Mucosa of rectum (tissue), 2 donors: Measurements from ENCODE around the gene SLC38A6.

Experiments used
- H3K27ac ChIP-seq, 2 donors: one replicate each; pipeline ENCODE4 v1.7.0; 2013; ENCODE audit warnings: inconsistent platforms in 2 of 2, low read depth in 2 of 2, low read length in 2 of 2
- H3K27me3 ChIP-seq, 2 donors: one replicate each; pipeline ENCODE4 v1.7.0; 2013; ENCODE audit warnings: low read length in 2 of 2; ENCODE audit not compliant: control insufficient read depth in 2 of 2, insufficient read depth in 2 of 2
- H3K36me3 ChIP-seq, 2 donors: one replicate each; pipeline ENCODE4 v1.7.0; 2013; ENCODE audit warnings: low read length in 2 of 2; ENCODE audit not compliant: control insufficient read depth in 2 of 2, insufficient read depth in 2 of 2
- H3K4me1 ChIP-seq, 2 donors: one replicate each; pipeline ENCODE4 v1.7.0; 2013; ENCODE audit warnings: low read length in 2 of 2, mild to moderate bottlenecking in 1 of 2; ENCODE audit not compliant: control insufficient read depth in 2 of 2, insufficient read depth in 2 of 2
- H3K4me3 ChIP-seq, 2 donors: one replicate each; pipeline ENCODE4 v1.7.0; 2013; ENCODE audit warnings: low read length in 2 of 2
- H3K9ac ChIP-seq, 2 donors: one replicate each; pipeline ENCODE4 v1.7.0; 2013; ENCODE audit warnings: low read length in 2 of 2, low read depth in 1 of 2, mild to moderate bottlenecking in 1 of 2
- H3K9me3 ChIP-seq, 2 donors: one replicate each; pipeline ENCODE4 v1.7.0; 2013; ENCODE audit warnings: low read length in 2 of 2; ENCODE audit not compliant: control insufficient read depth in 2 of 2
- donor health status: healthy.
- donor health status: Normal muscosa, but diverticular disease.

The SLC38A6 gene

GRCh38 chr14:61099216-61099835 lies 118.3 kb downstream of the SLC38A6 start:
- H3K4me3 ChIP-seq: no peak overlapping the region
- no peak overlapping the region for H3K9ac ChIP-seq
- peaks cover 4 to 9% of the 10 kb centered on the region in 2 donors for H3K4me1 ChIP-seq
- no peaks in the 10 kb centered on the region for H3K9me3 ChIP-seq
- no peaks in the 10 kb centered on the region for H3K36me3 ChIP-seq
- no peaks in the 10 kb centered on the region for H3K27me3 ChIP-seq
- no peak overlapping the region for H3K27ac ChIP-seq

- peaks cover 4 to 9% of the 10 kb centered on the region in 2 donors for H3K4me1 ChIP-seq
- no peaks in the 10 kb centered on the region for H3K27me3 ChIP-seq
- no peaks in the 10 kb centered on the region for H3K36me3 ChIP-seq
- no peak overlapping the region for H3K9ac ChIP-seq
- no peak overlapping the region for H3K4me3 ChIP-seq
- no peaks in the 10 kb centered on the region for H3K9me3 ChIP-seq
- H3K27ac ChIP-seq: no peak overlapping the region
Observed at GRCh38 chr14:61101803-61102548, 120.9 kb downstream of the SLC38A6 start.
